ENCODE data around the gene CACHD1.

DNA sequence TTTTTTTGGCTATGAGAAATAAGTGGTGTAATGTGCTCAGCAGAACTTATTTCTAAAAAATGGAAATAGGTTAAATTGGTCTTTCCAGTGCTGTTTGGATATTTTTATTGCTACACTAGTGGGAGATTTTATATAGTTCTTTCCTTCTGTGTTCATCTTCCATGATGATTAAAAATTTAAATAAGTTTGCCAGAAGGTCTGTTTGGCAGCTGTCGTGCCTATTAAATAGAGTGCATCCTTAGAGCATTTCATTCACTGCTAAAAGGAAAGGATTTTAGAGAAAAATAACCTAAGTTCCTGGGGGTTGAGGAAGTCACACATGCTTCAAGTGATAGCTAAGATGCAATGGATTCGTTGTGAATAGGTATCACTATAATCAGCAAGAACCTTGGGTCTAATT lies 245.3 kb downstream of the CACHD1 start:
- TF ChIP-seq RAD21 (conservative IDR thresholded peaks at IDR 0.05 in 1 of 2, IDR thresholded peaks at IDR 0.05 in 1 of 2) (no peak), MYC (IDR thresholded peaks at IDR 0.05; ENCODE audit: borderline replicate concordance, low read length) (no peak)
